Panc1 (cell line): Measurements from ENCODE around the gene PLXNA2.

Source experiments
- CTCF ChIP-seq: fragments of 450-650 bp; IDR thresholded peaks from 2 replicates; pipeline ENCODE4 v1.5.1; 2017; ENCODE audit warnings: mild to moderate bottlenecking
- POLR2AphosphoS5 ChIP-seq: IDR thresholded peaks from 2 replicates; pipeline ENCODE4 v1.6.1; 2012; ENCODE audit warnings: mild to moderate bottlenecking, low read depth, low read length, moderate library complexity
- SIN3A ChIP-seq: IDR thresholded peaks from 2 replicates; pipeline ENCODE4 v1.6.1; 2012; ENCODE audit warnings: low read depth, mild to moderate bottlenecking, low read length, moderate library complexity, borderline replicate concordance; ENCODE audit not compliant: insufficient read depth
- TCF7L2 ChIP-seq: IDR thresholded peaks from 2 replicates; pipeline ENCODE4 v1.6.1; 2011; ENCODE audit warnings: mild to moderate bottlenecking, low read depth, low read length, inconsistent platforms
- TF ChIP-seq, protein P1 (sequence below), 2 experiments: IDR thresholded peaks; 2 replicates each; pipeline ENCODE4 v1.6.1; 2011 to 2012; ENCODE audit warnings: low read depth in 2 of 2, control low read depth in 1 of 2, low read length in 1 of 2, mild to moderate bottlenecking in 1 of 2, moderate library complexity in 1 of 2; ENCODE audit not compliant: insufficient read depth in 1 of 2

DNA sequence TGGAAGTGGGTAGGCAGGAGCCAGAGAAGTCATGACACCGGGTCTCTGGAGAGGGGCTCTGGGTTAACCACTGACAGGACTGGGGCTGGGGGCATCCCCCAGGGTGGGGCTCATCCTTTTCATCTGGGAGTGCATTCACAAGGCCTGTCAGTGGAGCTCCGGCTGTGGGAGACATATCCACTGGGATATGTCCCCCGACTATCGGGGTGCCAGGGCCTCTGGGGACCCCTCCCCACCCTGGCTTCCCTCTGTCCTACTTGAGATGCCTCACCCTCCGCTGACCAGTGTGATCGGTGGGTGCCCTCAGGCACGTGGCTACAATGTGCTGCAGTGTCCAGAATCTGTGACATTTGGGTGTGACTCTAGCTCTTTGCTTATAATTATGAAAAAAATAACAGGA lies 240.9 kb downstream of the PLXNA2 start:
- TF ChIP-seq CTCF (no peak), POLR2AphosphoS5 (no peak), SIN3A (no peak), TCF7L2 (no peak)
- TF ChIP-seq, protein P1, sequence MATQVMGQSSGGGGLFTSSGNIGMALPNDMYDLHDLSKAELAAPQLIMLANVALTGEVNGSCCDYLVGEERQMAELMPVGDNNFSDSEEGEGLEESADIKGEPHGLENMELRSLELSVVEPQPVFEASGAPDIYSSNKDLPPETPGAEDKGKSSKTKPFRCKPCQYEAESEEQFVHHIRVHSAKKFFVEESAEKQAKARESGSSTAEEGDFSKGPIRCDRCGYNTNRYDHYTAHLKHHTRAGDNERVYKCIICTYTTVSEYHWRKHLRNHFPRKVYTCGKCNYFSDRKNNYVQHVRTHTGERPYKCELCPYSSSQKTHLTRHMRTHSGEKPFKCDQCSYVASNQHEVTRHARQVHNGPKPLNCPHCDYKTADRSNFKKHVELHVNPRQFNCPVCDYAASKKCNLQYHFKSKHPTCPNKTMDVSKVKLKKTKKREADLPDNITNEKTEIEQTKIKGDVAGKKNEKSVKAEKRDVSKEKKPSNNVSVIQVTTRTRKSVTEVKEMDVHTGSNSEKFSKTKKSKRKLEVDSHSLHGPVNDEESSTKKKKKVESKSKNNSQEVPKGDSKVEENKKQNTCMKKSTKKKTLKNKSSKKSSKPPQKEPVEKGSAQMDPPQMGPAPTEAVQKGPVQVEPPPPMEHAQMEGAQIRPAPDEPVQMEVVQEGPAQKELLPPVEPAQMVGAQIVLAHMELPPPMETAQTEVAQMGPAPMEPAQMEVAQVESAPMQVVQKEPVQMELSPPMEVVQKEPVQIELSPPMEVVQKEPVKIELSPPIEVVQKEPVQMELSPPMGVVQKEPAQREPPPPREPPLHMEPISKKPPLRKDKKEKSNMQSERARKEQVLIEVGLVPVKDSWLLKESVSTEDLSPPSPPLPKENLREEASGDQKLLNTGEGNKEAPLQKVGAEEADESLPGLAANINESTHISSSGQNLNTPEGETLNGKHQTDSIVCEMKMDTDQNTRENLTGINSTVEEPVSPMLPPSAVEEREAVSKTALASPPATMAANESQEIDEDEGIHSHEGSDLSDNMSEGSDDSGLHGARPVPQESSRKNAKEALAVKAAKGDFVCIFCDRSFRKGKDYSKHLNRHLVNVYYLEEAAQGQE (IDR thresholded peaks at IDR 0.05; ENCODE audit: insufficient read depth in 1 of 2, low read depth in 2 of 2, low read length in 1 of 2) = no peak
